Spleen (tissue), 11 donors: ENCODE measurements around the gene HEATR3. TPM values are rescaled to one million over a fixed set of nuclear protein-coding genes. Genes with fewer than 3 reads are reported as not detected.

Source experiments
- DNase-seq: peaks from one replicate; pipeline ENCODE4 v3.0.0-alpha.2; 2020
- H3K27ac ChIP-seq, 8 donors: fragments of 200-600 bp; sonication (generic) in 7 of 8; 1 replicate in 4 of 8; 2 replicates in 4 of 8; pipeline versions ENCODE4 v1.5.0 to v1.8.0; 2016 to 2021; ENCODE audit warnings: inconsistent platforms in 4 of 8, mild to moderate bottlenecking in 4 of 8, moderate library complexity in 1 of 8
- H3K27me3 ChIP-seq, 7 donors: fragments of 200-600 bp; sonication (generic) in 6 of 7; replicated peaks in 1 of 7; 1 replicate in 4 of 7; 2 replicates in 3 of 7; pipeline versions ENCODE4 v1.5.0 to v1.8.0; 2016 to 2021; ENCODE audit warnings: inconsistent platforms in 3 of 7, mild to moderate bottlenecking in 1 of 7
- H3K36me3 ChIP-seq, 6 donors: fragments of 200-600 bp; sonication (generic) in 5 of 6; 1 replicate in 4 of 6; 2 replicates in 2 of 6; pipeline versions ENCODE4 v1.5.0 to v1.8.0; 2016 to 2021; ENCODE audit warnings: inconsistent platforms in 2 of 6
- H3K4me1 ChIP-seq, 6 donors: fragments of 200-600 bp; sonication (generic) in 5 of 6; 1 replicate in 3 of 6; 2 replicates in 3 of 6; pipeline versions ENCODE4 v1.5.0 to v1.8.0; 2016 to 2021; ENCODE audit warnings: inconsistent platforms in 3 of 6
- H3K4me3 ChIP-seq, 8 donors: fragments of 200-600 bp; sonication (generic) in 7 of 8; 1 replicate in 4 of 8; 2 replicates in 4 of 8; pipeline versions ENCODE4 v1.5.0 to v1.8.0; 2016 to 2021; ENCODE audit warnings: inconsistent platforms in 4 of 8, mild to moderate bottlenecking in 4 of 8, moderate library complexity in 2 of 8
- H3K9me3 ChIP-seq, 8 donors: fragments of 200-600 bp; sonication (generic) in 7 of 8; 1 replicate in 4 of 8; 2 replicates in 4 of 8; pipeline versions ENCODE4 v1.5.0 to v1.8.0; 2016 to 2021; ENCODE audit warnings: inconsistent platforms in 4 of 8
- POLR2A ChIP-seq, 3 donors: fragments of 450-650 bp; IDR thresholded peaks; one replicate each; pipeline ENCODE4 v1.5.1; 2017; ENCODE audit warnings: antibody characterized with exemption in 3 of 3, mild to moderate bottlenecking in 1 of 3
- POLR2AphosphoS5 ChIP-seq, 3 donors: sonication (generic); formaldehyde crosslinking; IDR thresholded peaks; one replicate each; pipeline ENCODE4 v1.5.1; 2017; ENCODE audit warnings: antibody characterized with exemption in 3 of 3
- WGBS, 5 donors: extraction: QIAGEN DNeasy Blood & Tissue Kit in 3 of 5; methylation state at CpG; one replicate each; pipeline versions ENCODE4 v1.1.5 to v1.1.7; 2013 to 2018; 5-methylcytosine and 5-hydroxymethylcytosine counted together
- intact Hi-C: fragments of 100-400 bp; cut with DNase I; formaldehyde crosslinking; loops from one replicate; pipeline ENCODE4 v1.15.0; 2023; ENCODE audit warnings: low total_unique reads
- polyA plus RNA-seq, 3 donors: library from polyadenylated mRNA; stranded (reverse); fragments of 200-250 nt; gene quantifications; one replicate each; pipeline ENCODE4 v1.2.1, GENCODE V29; 2013
- total RNA-seq, 7 donors: library from RNA; depleted of rRNA in 3 of 7; stranded (reverse); fragments of >200 nt in 3 of 7; fragmentation: NEBNext Ultra II Directional in 4 of 7; extraction: Animal tissue kit (Norgen Biotek cat#: 25700) in 4 of 7; gene quantifications; one replicate each; pipeline versions ENCODE4 v1.1.0 to v1.2.1, GENCODE V29; 2016 to 2021
- TF ChIP-seq, protein P1 (sequence below), 11 experiments: fragments of 200-600 bp in 7 of 11; fragments of 450-650 bp in 4 of 11; sonication (generic) in 4 of 11; IDR thresholded peaks in 8 of 11; conservative IDR thresholded peaks in 3 of 11; 1 replicate in 7 of 11; 2 replicates in 4 of 11; pipeline versions ENCODE4 v1.4.0 to v1.8.0; 2016 to 2021; ENCODE audit warnings: antibody characterized with exemption in 11 of 11, inconsistent platforms in 4 of 11, mild to moderate bottlenecking in 1 of 11
- donor health status: healthy with polysubstance abuse.
- donor health status: DM: no; HTN: no; CAD: no; lungs with moderate emphysema.
- donor health status: DM: no; HTN: no; CAD: no.
- donor health status: Bipolar disorder and iron deficiency.
- donor health status: healthy.
- donor health status: DM: no; HTN: no; CAD: no.
- donor health status: DM: yes; HTN: yes; CAD: no.

HEATR3 gene
- total and polyA plus RNA-seq, 10 donors = 8.3 to 40.8 (median 23.6) TPM

GRCh38 chr16:50040710-50041109 is 25.1 kb upstream of the HEATR3 start:
- DNase-seq = no peak
- no peak overlapping the region for H3K27ac ChIP-seq
- intact Hi-C loops = no loop called here
- peaks cover 0 to 20% (median 9%) of the 10 kb centered on the region in 6 donors for H3K36me3 ChIP-seq
- no peak overlapping the region for H3K4me3 ChIP-seq
- TF ChIP-seq, protein P1, sequence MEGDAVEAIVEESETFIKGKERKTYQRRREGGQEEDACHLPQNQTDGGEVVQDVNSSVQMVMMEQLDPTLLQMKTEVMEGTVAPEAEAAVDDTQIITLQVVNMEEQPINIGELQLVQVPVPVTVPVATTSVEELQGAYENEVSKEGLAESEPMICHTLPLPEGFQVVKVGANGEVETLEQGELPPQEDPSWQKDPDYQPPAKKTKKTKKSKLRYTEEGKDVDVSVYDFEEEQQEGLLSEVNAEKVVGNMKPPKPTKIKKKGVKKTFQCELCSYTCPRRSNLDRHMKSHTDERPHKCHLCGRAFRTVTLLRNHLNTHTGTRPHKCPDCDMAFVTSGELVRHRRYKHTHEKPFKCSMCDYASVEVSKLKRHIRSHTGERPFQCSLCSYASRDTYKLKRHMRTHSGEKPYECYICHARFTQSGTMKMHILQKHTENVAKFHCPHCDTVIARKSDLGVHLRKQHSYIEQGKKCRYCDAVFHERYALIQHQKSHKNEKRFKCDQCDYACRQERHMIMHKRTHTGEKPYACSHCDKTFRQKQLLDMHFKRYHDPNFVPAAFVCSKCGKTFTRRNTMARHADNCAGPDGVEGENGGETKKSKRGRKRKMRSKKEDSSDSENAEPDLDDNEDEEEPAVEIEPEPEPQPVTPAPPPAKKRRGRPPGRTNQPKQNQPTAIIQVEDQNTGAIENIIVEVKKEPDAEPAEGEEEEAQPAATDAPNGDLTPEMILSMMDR (IDR thresholded peaks at IDR 0.05 in 8 of 11, conservative IDR thresholded peaks at IDR 0.05 in 3 of 11) = no peak
- TF ChIP-seq POLR2A (IDR thresholded peaks at IDR 0.05) (no peak), POLR2AphosphoS5 (IDR thresholded peaks at IDR 0.05) (no peak)
- H3K4me1 ChIP-seq = peaks cover 0 to 41% (median 27%) of the 10 kb centered on the region in 6 donors
- WGBS, 5 donors = 58 to 79% (median 61%) methylated on average over 1 of the region's 1 CpG
- H3K9me3 ChIP-seq = no peaks in the 10 kb centered on the region
- H3K27me3 ChIP-seq = no peaks in the 10 kb centered on the region

DNA sequence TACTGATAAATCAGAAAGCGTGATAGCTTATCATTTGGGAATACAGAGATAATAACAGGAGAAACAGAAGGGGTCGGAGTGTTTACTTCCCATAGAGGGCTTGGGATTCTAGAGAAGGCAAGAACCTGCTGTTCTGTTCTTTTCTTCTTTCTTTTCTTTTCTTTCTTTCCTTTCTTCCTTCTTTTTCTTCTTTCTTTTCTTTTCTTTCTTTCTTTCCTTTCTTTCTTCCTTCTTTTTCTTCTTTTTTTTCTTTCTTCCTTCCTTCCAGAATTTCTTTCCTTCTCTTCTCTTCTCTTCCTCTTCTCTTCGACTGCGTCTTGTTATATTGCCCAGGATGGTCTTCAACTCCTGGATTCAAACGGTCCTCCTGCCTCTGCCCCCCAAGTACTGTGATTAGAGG is 22.4 kb upstream of the HEATR3 start:
- peaks cover 0 to 21% (median 18%) of the 10 kb centered on the region in 6 donors for H3K4me1 ChIP-seq
- TF ChIP-seq POLR2A (IDR thresholded peaks at IDR 0.05) = no peak
- no peak for TF ChIP-seq POLR2AphosphoS5 (IDR thresholded peaks at IDR 0.05)
- TF ChIP-seq, protein P1 (IDR thresholded peaks at IDR 0.05 in 8 of 11, conservative IDR thresholded peaks at IDR 0.05 in 3 of 11) = no peak
- intact Hi-C loops = no loop called here
- no peaks in the 10 kb centered on the region for H3K27me3 ChIP-seq
- DNase-seq = no peak
- no peak overlapping the region for H3K4me3 ChIP-seq
- 86 to 93% (median 87%) methylated on average over 5 of the region's 5 CpGs for WGBS, 5 donors
- H3K27ac ChIP-seq = no peak overlapping the region
- H3K36me3 ChIP-seq = no peaks in the 10 kb centered on the region
- no peaks in the 10 kb centered on the region for H3K9me3 ChIP-seq

- Histone ChIP-seq H3K9me3 (no peaks in the 10 kb centered on the region), H3K36me3 (no peaks in the 10 kb centered on the region), H3K4me3 (no peak overlapping the region), H3K4me1 (peaks cover 0 to under 1% (median 0%) of the 10 kb centered on the region in 6 donors), H3K27ac (no peak overlapping the region), H3K27me3 (no peaks in the 10 kb centered on the region)
- no peak for DNase-seq
- intact Hi-C loops = no loop called here
- 72 to 84% (median 79%) methylated on average over 4 of the region's 4 CpGs for WGBS, 5 donors
- TF ChIP-seq POLR2AphosphoS5 (IDR thresholded peaks at IDR 0.05) (no peak), POLR2A (IDR thresholded peaks at IDR 0.05) (no peak)
- TF ChIP-seq, protein P1 (IDR thresholded peaks at IDR 0.05 in 8 of 11, conservative IDR thresholded peaks at IDR 0.05 in 3 of 11) = no peak
Measured at GRCh38 chr16:50045412-50045811, 20.4 kb upstream of the HEATR3 start.

DNA sequence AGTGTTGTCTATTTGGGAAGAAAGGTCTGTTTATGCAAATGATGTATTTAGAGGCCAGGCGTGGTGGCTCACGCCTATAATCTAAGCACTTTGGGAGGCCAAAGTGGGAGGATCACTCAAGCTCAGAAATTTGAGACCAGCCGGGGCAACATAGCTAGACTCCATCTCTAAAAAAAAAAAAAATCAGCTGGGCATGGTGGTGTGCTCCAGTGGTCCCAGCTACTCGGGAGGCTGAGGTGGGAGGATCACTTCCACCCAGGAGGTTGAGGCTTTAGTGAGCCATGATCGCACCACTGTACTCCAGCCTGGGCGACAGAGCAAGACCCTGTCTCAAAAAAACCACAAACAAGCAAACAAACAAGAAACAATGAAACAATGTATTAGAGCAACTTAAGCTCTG is 18.9 kb upstream of the HEATR3 start:
- no peaks in the 10 kb centered on the region for H3K27me3 ChIP-seq
- H3K36me3 ChIP-seq = no peaks in the 10 kb centered on the region
- 78 to 99% (median 89%) methylated on average over 6 of the region's 6 CpGs for WGBS, 5 donors
- TF ChIP-seq POLR2AphosphoS5 (IDR thresholded peaks at IDR 0.05) = no peak
- no peak for TF ChIP-seq POLR2A (IDR thresholded peaks at IDR 0.05)
- TF ChIP-seq, protein P1 (IDR thresholded peaks at IDR 0.05 in 8 of 11, conservative IDR thresholded peaks at IDR 0.05 in 3 of 11) = no peak
- intact Hi-C loops = no loop called here
- H3K27ac ChIP-seq = no peak overlapping the region
- no peak for DNase-seq
- no peaks in the 10 kb centered on the region for H3K4me1 ChIP-seq
- H3K4me3 ChIP-seq = no peak overlapping the region
- H3K9me3 ChIP-seq = no peaks in the 10 kb centered on the region
